Tibial nerve (tissue), 4 donors: ENCODE results near the gene RPS3A. TPM values are rescaled to one million over a fixed set of nuclear protein-coding genes. Genes with fewer than 3 reads are reported as not detected.

ENCODE experiments used
- DNase-seq, 2 donors: peaks; one replicate each; pipeline ENCODE4 v3.0.0-alpha.2; 2019; ENCODE audit warnings: low spot score in 2 of 2
- H3K27ac ChIP-seq, 4 donors: fragments of 200-600 bp; sonication (generic) in 3 of 4; one replicate each; pipeline ENCODE4 v1.5.1; 2017 to 2019; ENCODE audit warnings: mild to moderate bottlenecking in 1 of 4
- H3K27me3 ChIP-seq, 2 donors: fragments of 200-600 bp; sonication (generic) in 1 of 2; one replicate each; pipeline versions ENCODE4 v1.5.1 to v1.6.0; 2017 to 2019
- H3K36me3 ChIP-seq, 3 donors: fragments of 200-600 bp; sonication (generic); one replicate each; pipeline ENCODE4 v1.5.1; 2018 to 2019
- H3K4me1 ChIP-seq, 4 donors: fragments of 200-600 bp; sonication (generic) in 3 of 4; one replicate each; pipeline ENCODE4 v1.5.1; 2017 to 2019
- H3K4me3 ChIP-seq, 4 donors: fragments of 200-600 bp; sonication (generic) in 3 of 4; one replicate each; pipeline ENCODE4 v1.5.1; 2017 to 2019; ENCODE audit warnings: mild to moderate bottlenecking in 1 of 4, moderate library complexity in 1 of 4
- H3K9me3 ChIP-seq, 4 donors: fragments of 200-600 bp; sonication (generic) in 3 of 4; one replicate each; pipeline ENCODE4 v1.5.1; 2017 to 2019
- CTCF ChIP-seq, 5 experiments: fragments of 200-600 bp in 3 of 5; fragments of 450-650 bp in 2 of 5; sonication (generic) in 3 of 5; IDR thresholded peaks; one replicate each; pipeline ENCODE4 v1.5.1; 2016 to 2019; ENCODE audit warnings: antibody characterized with exemption in 5 of 5, mild to moderate bottlenecking in 3 of 5, moderate library complexity in 2 of 5
- EP300 ChIP-seq, 2 donors: sonication (generic); formaldehyde crosslinking; IDR thresholded peaks; one replicate each; pipeline ENCODE4 v1.6.1; 2017; ENCODE audit warnings: antibody characterized with exemption in 2 of 2, mild to moderate bottlenecking in 1 of 2
- POLR2A ChIP-seq, 2 donors: fragments of 450-650 bp; IDR thresholded peaks; one replicate each; pipeline ENCODE4 v1.6.1; 2017; ENCODE audit warnings: antibody characterized with exemption in 2 of 2, mild to moderate bottlenecking in 2 of 2, moderate library complexity in 2 of 2
- WGBS, 2 donors: methylation state at CpG; one replicate each; pipeline ENCODE4 v1.1.5; 2018; 5-methylcytosine and 5-hydroxymethylcytosine counted together
- total RNA-seq, 4 donors: library from RNA; depleted of rRNA; stranded (reverse); fragments of >200 nt; gene quantifications; one replicate each; pipeline ENCODE4 v1.1.0, GENCODE V29; 2016

Gene RPS3A
- total RNA-seq, 4 donors from 2014 or later: 2,090 to 3,011 (median 2,639) TPM

- DNase-seq: no peak
- 87 to 89% methylated on average over 2 of the region's 2 CpGs for WGBS, 2 donors
- Histone ChIP-seq H3K9me3 (no peaks in the 10 kb centered on the region), H3K4me3 (no peak overlapping the region), H3K36me3 (no peaks in the 10 kb centered on the region), H3K27ac (no peak overlapping the region), H3K27me3 (no peaks in the 10 kb centered on the region), H3K4me1 (peaks cover 0 to 6% (median 0%) of the 10 kb centered on the region in 4 donors)
- TF ChIP-seq POLR2A (IDR thresholded peaks at IDR 0.05): no peak
- TF ChIP-seq CTCF (IDR thresholded peaks at IDR 0.05): no peak
- no peak for TF ChIP-seq EP300 (IDR thresholded peaks at IDR 0.05)
Observed at GRCh38 chr4:151094290-151094751, 5.1 kb upstream of the RPS3A start.

- DNase-seq: no peak
- no peaks in the 10 kb centered on the region for H3K9me3 ChIP-seq
- no peak overlapping the region for H3K4me3 ChIP-seq
- peaks cover 0 to 6% (median 0%) of the 10 kb centered on the region in 4 donors for H3K4me1 ChIP-seq
- 93 to 95% methylated on average over 3 of the region's 3 CpGs for WGBS, 2 donors
- H3K27ac ChIP-seq: no peak overlapping the region
- H3K27me3 ChIP-seq: no peaks in the 10 kb centered on the region
- H3K36me3 ChIP-seq: no peaks in the 10 kb centered on the region
- TF ChIP-seq POLR2A (IDR thresholded peaks at IDR 0.05): no peak
- no peak for TF ChIP-seq CTCF (IDR thresholded peaks at IDR 0.05)
- no peak for TF ChIP-seq EP300 (IDR thresholded peaks at IDR 0.05)
Observed at GRCh38 chr4:151095142-151095541, 4.3 kb upstream of the RPS3A start.

- Histone ChIP-seq H3K9me3 (no peaks in the 10 kb centered on the region), H3K27ac (no peak overlapping the region), H3K4me1 (peaks cover 0 to 30% (median 17%) of the 10 kb centered on the region in 4 donors), H3K4me3 (no peak overlapping the region), H3K36me3 (peaks cover 0 to 18% (median 10%) of the 10 kb centered on the region in 3 donors), H3K27me3 (no peaks in the 10 kb centered on the region)
- DNase-seq: no peak
- 93 to 98% methylated on average over 3 of the region's 3 CpGs for WGBS, 2 donors
- TF ChIP-seq POLR2A (IDR thresholded peaks at IDR 0.05): no peak
- TF ChIP-seq CTCF (IDR thresholded peaks at IDR 0.05): no peak
- TF ChIP-seq EP300 (IDR thresholded peaks at IDR 0.05): no peak
Observed at GRCh38 chr4:151097759-151098158, 1.7 kb upstream of the RPS3A start.

- Histone ChIP-seq H3K4me1 (peaks cover 0 to 30% (median 17%) of the 10 kb centered on the region in 4 donors), H3K27ac (peak overlapping the region in 3 of 4 donors; percentile 73 to 92 (median 90)), H3K4me3 (peak overlapping the region; percentile 24 to 87 (median 80)), H3K36me3 (peaks cover 0 to 30% (median 14%) of the 10 kb centered on the region in 3 donors), H3K9me3 (no peaks in the 10 kb centered on the region), H3K27me3 (no peaks in the 10 kb centered on the region)
- TF ChIP-seq EP300 (IDR thresholded peaks at IDR 0.05): no peak
- no peak for TF ChIP-seq CTCF (IDR thresholded peaks at IDR 0.05)
- TF ChIP-seq POLR2A (IDR thresholded peaks at IDR 0.05): no peak
- 14 to 19% methylated on average over 8 of the region's 8 CpGs for WGBS, 2 donors
- DNase-seq: no peak
Observed at GRCh38 chr4:151098979-151099228, 524 bp upstream of the RPS3A start.

- no peak for DNase-seq
- Histone ChIP-seq H3K27ac (peak overlapping the region; percentile 83 to 94 (median 91)), H3K4me1 (peaks cover 0 to 30% (median 17%) of the 10 kb centered on the region in 4 donors), H3K4me3 (peak overlapping the region; percentile 71 to 87 (median 80)), H3K36me3 (peaks cover 0 to 41% (median 14%) of the 10 kb centered on the region in 3 donors), H3K9me3 (no peaks in the 10 kb centered on the region), H3K27me3 (no peaks in the 10 kb centered on the region)
- WGBS, 2 donors: 0% methylated on average over 9 to 13 of the region's 13 CpGs
- TF ChIP-seq EP300 (IDR thresholded peaks at IDR 0.05) (no peak), POLR2A (IDR thresholded peaks at IDR 0.05) (no peak), CTCF (IDR thresholded peaks at IDR 0.05) (no peak)
Observed at GRCh38 chr4:151099976-151100417, 569 bp downstream of the RPS3A start.
